HepG2 (cell line): Measurements from ENCODE around the gene ODC1. TPM values are rescaled to one million over a fixed set of nuclear protein-coding genes. Genes with fewer than 3 reads are reported as not detected.

Source experiments
- CBX1 ChIP-seq: IDR thresholded peaks from one replicate; pipeline ENCODE4 v1.6.1; 2016; ENCODE audit warnings: antibody characterized with exemption, low read depth
- CREB1 ChIP-seq, 2 experiments: fragments of 450-650 bp in 1 of 2; IDR thresholded peaks; 2 replicates each; pipeline ENCODE4 v1.6.1; 2016 to 2017; ENCODE audit warnings: control low read depth in 1 of 2, mild to moderate bottlenecking in 1 of 2, missing compliant biosample characterization in 1 of 2, missing genetic modification characterization in 1 of 2
- EP300 ChIP-seq, 3 experiments: sonication (generic) in 1 of 3; formaldehyde crosslinking in 1 of 3; IDR thresholded peaks; 2 replicates each; pipeline versions ENCODE4 v1.5.1 to v1.6.1; 2011 to 2020; ENCODE audit warnings: low read depth in 2 of 3, low read length in 2 of 3, borderline replicate concordance in 1 of 3, improper control_type of control experiment in 1 of 3, mild to moderate bottlenecking in 1 of 3, missing genetic modification reagents in 1 of 3, moderate library complexity in 1 of 3
- ETV6 ChIP-seq: sonication (generic); formaldehyde crosslinking; conservative IDR thresholded peaks from 2 replicates; pipeline ENCODE4 v1.4.0; 2020; ENCODE audit warnings: missing genetic modification reagents
- FIP1L1 ChIP-seq: fragments of 200-400 bp; formaldehyde crosslinking; IDR thresholded peaks from 2 replicates; pipeline ENCODE4 v1.6.1; 2018; ENCODE audit warnings: low read depth, mild to moderate bottlenecking, low read length, moderate library complexity, borderline replicate concordance; ENCODE audit not compliant: insufficient read depth
- GTF2F1 ChIP-seq: fragments of 150-350 bp; IDR thresholded peaks from 2 replicates; pipeline ENCODE4 v1.6.1; 2014; ENCODE audit warnings: low read length
- HHEX ChIP-seq: IDR thresholded peaks from 2 replicates; pipeline ENCODE4 v1.6.1; 2016; ENCODE audit warnings: control low read depth
- KLF12 ChIP-seq: sonication (generic); formaldehyde crosslinking; IDR thresholded peaks from 2 replicates; pipeline ENCODE4 v1.4.0; 2020; ENCODE audit warnings: missing genetic modification reagents, borderline replicate concordance
- KLF13 ChIP-seq: sonication (generic); formaldehyde crosslinking; IDR thresholded peaks from 2 replicates; pipeline ENCODE4 v1.4.0; 2020; ENCODE audit warnings: mild to moderate bottlenecking, missing genetic modification reagents
- NFE2 ChIP-seq: sonication (generic); formaldehyde crosslinking; IDR thresholded peaks from 2 replicates; pipeline ENCODE4 v1.4.0; 2020; ENCODE audit warnings: missing genetic modification reagents
- PHF8 ChIP-seq: sonication (generic); formaldehyde crosslinking; IDR thresholded peaks from 2 replicates; pipeline ENCODE4 v1.5.0; 2020; ENCODE audit warnings: missing genetic modification reagents
- RAD51 ChIP-seq: fragments of 450-650 bp; IDR thresholded peaks from 2 replicates; pipeline ENCODE4 v1.6.1; 2016; ENCODE audit warnings: borderline replicate concordance
- REPIN1 ChIP-seq: sonication (generic); formaldehyde crosslinking; IDR thresholded peaks from 2 replicates; pipeline ENCODE4 v1.8.0; 2022; ENCODE audit warnings: missing genetic modification reagents, low read depth, mild to moderate bottlenecking, borderline replicate concordance
- RFX5 ChIP-seq: IDR thresholded peaks from 2 replicates; pipeline ENCODE4 v1.6.1; 2011; ENCODE audit warnings: low read depth, low read length, improper control_type of control experiment
- SOX6 ChIP-seq, 2 experiments: fragments of 450-650 bp in 1 of 2; sonication (generic) in 1 of 2; formaldehyde crosslinking in 1 of 2; IDR thresholded peaks; 2 replicates each; pipeline versions ENCODE4 v1.4.0 to v1.6.1; 2017 to 2020; ENCODE audit warnings: antibody characterized with exemption in 1 of 2, mild to moderate bottlenecking in 1 of 2, missing genetic modification reagents in 1 of 2
- SP1 ChIP-seq, 2 experiments: fragments of 450-650 bp in 1 of 2; sonication (generic) in 1 of 2; formaldehyde crosslinking in 1 of 2; IDR thresholded peaks; 2 replicates each; pipeline versions ENCODE4 v1.4.0 to v1.6.1; 2016 to 2020; ENCODE audit warnings: missing genetic modification reagents in 1 of 2
- TGIF2 ChIP-seq: IDR thresholded peaks from 2 replicates; pipeline ENCODE4 v1.6.1; 2016; ENCODE audit warnings: control low read depth, missing compliant biosample characterization
- TMF1 ChIP-seq: sonication (generic); formaldehyde crosslinking; IDR thresholded peaks from 2 replicates; pipeline ENCODE4 v1.8.1; 2022; ENCODE audit warnings: low read depth, missing genetic modification reagents
- ZBTB21 ChIP-seq: sonication (generic); formaldehyde crosslinking; IDR thresholded peaks from 2 replicates; pipeline ENCODE4 v1.4.0; 2020; ENCODE audit warnings: missing genetic modification reagents
- ZKSCAN8 ChIP-seq: IDR thresholded peaks from 2 replicates; pipeline ENCODE4 v1.6.1; 2016; ENCODE audit warnings: borderline replicate concordance, missing genetic modification reagents, missing compliant biosample characterization
- ZNF121 ChIP-seq: sonication (generic); formaldehyde crosslinking; IDR thresholded peaks from 2 replicates; pipeline ENCODE4 v1.5.0; 2020; ENCODE audit warnings: mild to moderate bottlenecking, missing genetic modification reagents
- ZNF225 ChIP-seq: sonication (generic); formaldehyde crosslinking; IDR thresholded peaks from 2 replicates; pipeline ENCODE4 v1.4.0; 2020; ENCODE audit warnings: mild to moderate bottlenecking, missing genetic modification reagents
- ZNF281 ChIP-seq: sonication (generic); formaldehyde crosslinking; IDR thresholded peaks from 2 replicates; pipeline ENCODE4 v1.4.0; 2020; ENCODE audit warnings: missing genetic modification reagents, borderline replicate concordance
- ZNF605 ChIP-seq: sonication (generic); formaldehyde crosslinking; IDR thresholded peaks from 2 replicates; pipeline ENCODE4 v1.8.0; 2022; ENCODE audit warnings: mild to moderate bottlenecking, missing genetic modification reagents
- ZNF616 ChIP-seq: sonication (generic); formaldehyde crosslinking; IDR thresholded peaks from 2 replicates; pipeline ENCODE4 v1.5.0; 2020; ENCODE audit warnings: low read depth, mild to moderate bottlenecking, missing genetic modification reagents
- ZNF773 ChIP-seq: sonication (generic); formaldehyde crosslinking; IDR thresholded peaks from 2 replicates; pipeline ENCODE4 v1.4.0; 2020; ENCODE audit warnings: missing genetic modification reagents, borderline replicate concordance
- ZNF776 ChIP-seq: sonication (generic); formaldehyde crosslinking; IDR thresholded peaks from 2 replicates; pipeline ENCODE4 v1.4.0; 2020; ENCODE audit warnings: mild to moderate bottlenecking, missing genetic modification reagents
- polyA plus RNA-seq, 8 experiments: library from polyadenylated mRNA; depleted of rRNA in 3 of 8; stranded (reverse) in 7 of 8; unstranded in 1 of 8; fragments of >200 nt; fragmentation: Illumina TruSeq in 4 of 8; extraction: Trizol in 4 of 8; gene quantifications; 2 replicates each; pipeline versions ENCODE4 v1.2.1 to v1.2.3, GENCODE V29; 2011 to 2016; ENCODE audit warnings: low read depth in 4 of 8, missing spikeins in 1 of 8, mixed read lengths in 1 of 8; ENCODE audit not compliant: insufficient read depth in 1 of 8
- total RNA-seq, 5 experiments: library from RNA; depleted of rRNA; stranded (reverse); fragments of >200 nt; fragmentation: Illumina TruSeq; extraction: Trizol; gene quantifications; 2 replicates each; pipeline ENCODE4 v1.2.3, GENCODE V29; 2016; ENCODE audit warnings: low read depth in 1 of 5

The ODC1 gene
- total and polyA plus RNA-seq, 2 of the 13 experiments (the other 11 are each of a cell fraction or from before 2014, with no cell fraction given), result 142 to 371 TPM

GRCh38 chr2:10400978-10401951 is 46.9 kb downstream of the ODC1 start (continued):
- peak; percentile 70 for TF ChIP-seq ZNF225 (CRISPR knock-in tag)
- no peak for TF ChIP-seq TGIF2 (CRISPR knock-in tag)
- TF ChIP-seq SP1 (IDR thresholded peaks at IDR 0.05), result no peak
- peak; percentile 60; the same call in 1 of the 2 replicates for TF ChIP-seq SP1 (CRISPR knock-in tag; IDR thresholded peaks at IDR 0.05)
- no peak for TF ChIP-seq ZNF776 (CRISPR knock-in tag)
- TF ChIP-seq RFX5, result no peak
- TF ChIP-seq NFE2 (CRISPR knock-in tag), result no peak
- 0 out of 2 replicates have a peak, but pooled peaks have one; percentile 57 for TF ChIP-seq KLF13
- no peak for TF ChIP-seq REPIN1
- peak; percentile 32 to 72; a peak in 2 of 4 replicates for TF ChIP-seq EP300 (IDR thresholded peaks at IDR 0.05; ENCODE audit: low read depth in 2 of 2, low read length in 2 of 2)
- TF ChIP-seq EP300 (CRISPR knock-in tag; IDR thresholded peaks at IDR 0.05; ENCODE audit: borderline replicate concordance), result no peak; the same call in 1 of the 2 replicates
- TF ChIP-seq ZNF281, result 0 out of 2 replicates have a peak, but pooled peaks have one; percentile 2
- no peak for TF ChIP-seq ZNF773
- no peak for TF ChIP-seq GTF2F1
- 0 out of 2 replicates have a peak, but pooled peaks have one; percentile 21 for TF ChIP-seq ETV6 (CRISPR knock-in tag)
- no peak for TF ChIP-seq ZBTB21 (CRISPR knock-in tag)
- TF ChIP-seq HHEX, result no peak
- TF ChIP-seq PHF8 (CRISPR knock-in tag), result peak; percentile 49; the same call in 1 of the 2 replicates
- no peak for TF ChIP-seq CREB1 (IDR thresholded peaks at IDR 0.05)
- TF ChIP-seq CREB1 (CRISPR knock-in tag; IDR thresholded peaks at IDR 0.05), result no peak
- TF ChIP-seq KLF12 (CRISPR knock-in tag), result peak; percentile 73; the same call in 1 of the 2 replicates
- TF ChIP-seq SOX6 (IDR thresholded peaks at IDR 0.05), result no peak
- TF ChIP-seq SOX6 (CRISPR knock-in tag; IDR thresholded peaks at IDR 0.05), result peak; percentile 85
- peak; percentile 38; the same call in 1 of the 2 replicates for TF ChIP-seq ZNF616 (CRISPR knock-in tag)
- no peak; the same call in 1 of the 2 replicates for TF ChIP-seq ZKSCAN8 (CRISPR knock-in tag)
- no peak for TF ChIP-seq RAD51
- TF ChIP-seq FIP1L1, result no peak
- TF ChIP-seq ZNF605, result peak; percentile 80
- peak; percentile 44; the same call in 1 of the 2 replicates for TF ChIP-seq ZNF121 (CRISPR knock-in tag)
- TF ChIP-seq TMF1 (CRISPR knock-in tag), result no peak
- peak; percentile 57 for TF ChIP-seq CBX1
